HCT116 (cell line): ENCODE results near the gene MGAT4C. TPM values are rescaled to one million over a fixed set of nuclear protein-coding genes. Genes with fewer than 3 reads are reported as not detected.

ENCODE experiments used
- ATAC-seq: fragments of 200-7000 bp; cut with Tn5 transposase; 2 replicates; pipeline ENCODE4 v1.9.1; 2020; ENCODE audit warnings: mild to moderate bottlenecking, moderate library complexity
- BruUV-seq: library from RNA; stranded (reverse); fragments of 400-500 nt; replicated peaks from 2 replicates; lab custom pipeline; 2021; lab: Mats Ljungman, UMichigan
- CTCF ChIA-PET: fragments of 300-600 bp; sonication (Branson Sonifier 250); formaldehyde crosslinking; loops from one replicate; lab custom pipeline; 2021; ENCODE audit warnings: antibody characterized with exemption; lab: Charles Lee
- POLR2A ChIA-PET: fragments of 300-600, 350-600 bp; sonication (Branson Sonifier 250); formaldehyde crosslinking; loops from one replicate; lab custom pipeline; 2021; ENCODE audit warnings: antibody characterized with exemption; lab: Charles Lee
- RAD21 ChIA-PET, 2 experiments: fragments of 300-600 bp; sonication (Branson Sonifier 250); formaldehyde crosslinking; loops; one replicate each; lab custom pipeline; 2023; ENCODE audit warnings: low total read pairs in 2 of 2; ENCODE audit not compliant: uncharacterized antibody in 2 of 2, unreplicated experiment in 2 of 2, low non-redundant PET in 1 of 2; lab: Charles Lee
- DNase-seq: peaks from one replicate; pipeline ENCODE4 v3.0.0-alpha.2; 2010; ENCODE audit warnings: low read depth, low spot score
- H2AFZ ChIP-seq: fragments of 200-600 bp; shearing (Covaris generic), sonication (generic); 2 replicates; pipeline ENCODE4 v1.6.1; 2017; ENCODE audit warnings: low read depth, mixed run types, mixed read lengths, antibody characterized with exemption, low read length; ENCODE audit not compliant: poor library complexity, severe bottlenecking
- H3K27ac ChIP-seq: 2 replicates; pipeline ENCODE4 v1.5.1; 2012; ENCODE audit warnings: low read depth, low read length
- H3K27me3 ChIP-seq: fragments of 200-600 bp; sonication (generic); 2 replicates; pipeline ENCODE4 v1.6.1; 2016; ENCODE audit warnings: mixed run types, low read length, mixed read lengths; ENCODE audit not compliant: insufficient read depth
- H3K36me3 ChIP-seq, 2 experiments: fragments of 200-500 bp in 1 of 2; fragments of 200-600 bp in 1 of 2; sonication (Bioruptor generic) in 1 of 2; sonication (generic) in 1 of 2; 2 replicates each; pipeline versions ENCODE4 v1.5.1 to v1.6.1; 2014 to 2016; ENCODE audit warnings: low read length in 2 of 2, inconsistent platforms in 1 of 2, mixed read lengths in 1 of 2, mixed run types in 1 of 2; ENCODE audit not compliant: insufficient read depth in 2 of 2, control insufficient read depth in 1 of 2
- H3K4me1 ChIP-seq, 2 experiments: fragments of 200-600 bp in 1 of 2; sonication (generic) in 1 of 2; 2 replicates each; pipeline versions ENCODE4 v1.5.1 to v1.6.1; 2012 to 2017; ENCODE audit warnings: low read length in 2 of 2, inconsistent platforms in 1 of 2, mild to moderate bottlenecking in 1 of 2, mixed read lengths in 1 of 2, mixed run types in 1 of 2, moderate library complexity in 1 of 2; ENCODE audit not compliant: insufficient read depth in 2 of 2, control insufficient read depth in 1 of 2
- H3K4me2 ChIP-seq: fragments of 200-600 bp; sonication (generic); 2 replicates; pipeline ENCODE4 v1.6.1; 2017; ENCODE audit warnings: mixed run types, low read length, mixed read lengths
- H3K4me3 ChIP-seq, 2 experiments: fragments of 200-600 bp in 1 of 2; sonication (generic) in 1 of 2; replicated peaks in 1 of 2; 2 replicates each; pipeline ENCODE4 v1.5.1; 2011 to 2016; ENCODE audit warnings: low read length in 2 of 2, control low read depth in 1 of 2, low read depth in 1 of 2, mild to moderate bottlenecking in 1 of 2, mixed read lengths in 1 of 2, mixed run types in 1 of 2
- H3K79me2 ChIP-seq: fragments of 200-600 bp; sonication (generic); 2 replicates; pipeline ENCODE4 v1.6.1; 2017; ENCODE audit warnings: mild to moderate bottlenecking, mixed run types, low read length, moderate library complexity, mixed read lengths; ENCODE audit not compliant: insufficient read depth
- H3K9ac ChIP-seq: fragments of 200-600 bp; sonication (generic); 2 replicates; pipeline ENCODE4 v1.6.1; 2016; ENCODE audit warnings: low read length, mixed read lengths
- H3K9me2 ChIP-seq: fragments of 200-600 bp; sonication (generic), shearing (Covaris generic); 2 replicates; pipeline ENCODE4 v1.6.1; 2017; ENCODE audit warnings: mixed run types, mild to moderate bottlenecking, moderate library complexity; ENCODE audit not compliant: insufficient read depth
- H3K9me3 ChIP-seq, 2 experiments: fragments of 200-500 bp in 1 of 2; fragments of 200-600 bp in 1 of 2; sonication (Bioruptor generic) in 1 of 2; sonication (generic) in 1 of 2; 2 replicates each; pipeline ENCODE4 v1.6.1; 2014 to 2017; ENCODE audit warnings: low read length in 2 of 2, mixed read lengths in 2 of 2, inconsistent platforms in 1 of 2, low read depth in 1 of 2, mild to moderate bottlenecking in 1 of 2, mixed run types in 1 of 2, moderate library complexity in 1 of 2; ENCODE audit not compliant: control insufficient read depth in 1 of 2, insufficient read depth in 1 of 2
- H4K20me1 ChIP-seq: fragments of 200-600 bp; sonication (generic), shearing (Covaris generic); 2 replicates; pipeline ENCODE4 v1.6.1; 2017; ENCODE audit warnings: mixed run types, mild to moderate bottlenecking, moderate library complexity; ENCODE audit not compliant: insufficient read depth
- CEBPB ChIP-seq: IDR thresholded peaks from 2 replicates; pipeline ENCODE4 v1.6.1; 2012; ENCODE audit warnings: low read depth
- EGR1 ChIP-seq: IDR thresholded peaks from 2 replicates; pipeline ENCODE4 v1.6.1; 2012; ENCODE audit warnings: low read depth
- ELF1 ChIP-seq: IDR thresholded peaks from 2 replicates; pipeline ENCODE4 v1.6.1; 2012; ENCODE audit warnings: low read depth, borderline replicate concordance
- JUND ChIP-seq: IDR thresholded peaks from 2 replicates; pipeline ENCODE4 v1.6.1; 2012
- POLR2A ChIP-seq: IDR thresholded peaks from 2 replicates; pipeline ENCODE4 v1.7.0; 2011; ENCODE audit warnings: borderline replicate concordance; ENCODE audit not compliant: insufficient read depth, insufficient read length; ENCODE audit errors: extremely low read depth
- POLR2AphosphoS5 ChIP-seq: IDR thresholded peaks from 2 replicates; pipeline ENCODE4 v1.6.1; 2011; ENCODE audit warnings: mild to moderate bottlenecking, low read depth, low read length, moderate library complexity
- RAD21 ChIP-seq: IDR thresholded peaks from 2 replicates; pipeline ENCODE4 v1.6.1; 2012; ENCODE audit warnings: low read depth, mild to moderate bottlenecking
- SIN3A ChIP-seq: IDR thresholded peaks from 2 replicates; pipeline ENCODE4 v1.6.1; 2012; ENCODE audit warnings: low read depth
- SP1 ChIP-seq: IDR thresholded peaks from 2 replicates; pipeline ENCODE4 v1.6.1; 2012; ENCODE audit warnings: low read depth
- SRF ChIP-seq: IDR thresholded peaks from 2 replicates; pipeline ENCODE4 v1.6.1; 2012; ENCODE audit warnings: low read depth
- TCF7L2 ChIP-seq: IDR thresholded peaks from 2 replicates; pipeline ENCODE4 v1.7.0; 2011; ENCODE audit warnings: borderline replicate concordance, inconsistent platforms; ENCODE audit not compliant: insufficient read depth, insufficient read length; ENCODE audit errors: extremely low read depth
- ZFX ChIP-seq: fragments of 450-650 bp; IDR thresholded peaks from 2 replicates; pipeline ENCODE4 v1.6.1; 2017
- ZNF274 ChIP-seq: fragments of 200-500 bp; sonication (Bioruptor generic); IDR thresholded peaks from 2 replicates; pipeline ENCODE4 v1.6.1; 2014; ENCODE audit warnings: mild to moderate bottlenecking, low read depth, low read length, inconsistent platforms
- intact Hi-C: fragments of 100-400 bp; cut with micrococcal nuclease; formaldehyde crosslinking; loops from 2 replicates; pipeline ENCODE4 v1.10.0; 2022
- total RNA-seq: library from RNA; stranded (reverse); gene quantifications from one replicate; pipeline ENCODE4 v1.2.1, GENCODE V29; 2021; ENCODE audit not compliant: unreplicated experiment
- TF ChIP-seq, protein P1 (sequence below): IDR thresholded peaks from 2 replicates; pipeline ENCODE4 v1.6.1; 2011; ENCODE audit warnings: mild to moderate bottlenecking, low read length, moderate library complexity; ENCODE audit not compliant: insufficient replicate concordance; ENCODE audit errors: extremely low read depth
- TF ChIP-seq, protein P2 (sequence below): IDR thresholded peaks from 2 replicates; pipeline ENCODE4 v1.6.1; 2012

Gene MGAT4C
- total RNA-seq, 1 experiment from 2014 or later = not detected

DNA sequence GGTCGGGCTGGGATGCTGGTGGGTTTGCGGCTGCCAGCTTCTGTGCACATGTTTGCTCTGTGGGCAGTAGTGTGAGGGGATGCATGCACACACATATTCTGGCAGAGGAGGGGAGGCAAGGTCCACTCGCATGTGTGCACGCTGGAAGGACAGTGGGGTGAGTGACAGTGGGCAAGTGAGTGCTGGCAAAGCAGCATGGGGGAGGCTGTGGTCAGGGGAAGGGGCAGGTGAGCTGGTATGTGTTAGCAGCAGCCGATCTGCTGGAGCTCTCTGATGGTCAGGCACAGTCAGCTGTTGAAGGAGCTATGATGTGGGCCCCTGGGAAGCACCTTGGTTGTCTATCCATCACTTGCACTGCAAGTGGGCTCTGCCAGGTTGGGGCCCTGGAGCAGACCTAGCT, 211.8 kb downstream of the MGAT4C start:
- TF ChIP-seq ZNF274 (no peak), CEBPB (no peak), POLR2A (no peak), TCF7L2 (no peak), SRF (no peak), EGR1 (no peak), ZFX (no peak), ELF1 (no peak), SP1 (no peak)
- TF ChIP-seq, protein P1, sequence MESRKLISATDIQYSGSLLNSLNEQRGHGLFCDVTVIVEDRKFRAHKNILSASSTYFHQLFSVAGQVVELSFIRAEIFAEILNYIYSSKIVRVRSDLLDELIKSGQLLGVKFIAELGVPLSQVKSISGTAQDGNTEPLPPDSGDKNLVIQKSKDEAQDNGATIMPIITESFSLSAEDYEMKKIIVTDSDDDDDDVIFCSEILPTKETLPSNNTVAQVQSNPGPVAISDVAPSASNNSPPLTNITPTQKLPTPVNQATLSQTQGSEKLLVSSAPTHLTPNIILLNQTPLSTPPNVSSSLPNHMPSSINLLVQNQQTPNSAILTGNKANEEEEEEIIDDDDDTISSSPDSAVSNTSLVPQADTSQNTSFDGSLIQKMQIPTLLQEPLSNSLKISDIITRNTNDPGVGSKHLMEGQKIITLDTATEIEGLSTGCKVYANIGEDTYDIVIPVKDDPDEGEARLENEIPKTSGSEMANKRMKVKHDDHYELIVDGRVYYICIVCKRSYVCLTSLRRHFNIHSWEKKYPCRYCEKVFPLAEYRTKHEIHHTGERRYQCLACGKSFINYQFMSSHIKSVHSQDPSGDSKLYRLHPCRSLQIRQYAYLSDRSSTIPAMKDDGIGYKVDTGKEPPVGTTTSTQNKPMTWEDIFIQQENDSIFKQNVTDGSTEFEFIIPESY = no peak
- DNase-seq = no peak
- no peak overlapping the region for H3K4me2 ChIP-seq
- no peaks in the 10 kb centered on the region for H3K27me3 ChIP-seq
- no peaks in the 10 kb centered on the region for H3K36me3 ChIP-seq
- no TSS peak for BruUV-seq
- no peak for ATAC-seq
- no peaks in the 10 kb centered on the region for H3K4me1 ChIP-seq
- intact Hi-C loops = no loop called here
- H2AFZ ChIP-seq = no peak overlapping the region
- no peaks in the 10 kb centered on the region for H3K9me2 ChIP-seq
- no peak overlapping the region for H3K4me3 ChIP-seq
- ChIA-PET CTCF (no interaction called here), POLR2A (no interaction called here), RAD21 (no interaction called here)
- no peak overlapping the region for H3K9ac ChIP-seq
- H4K20me1 ChIP-seq = no peaks in the 10 kb centered on the region
- no peak overlapping the region for H3K27ac ChIP-seq
- H3K9me3 ChIP-seq = no peaks in the 10 kb centered on the region
- no peaks in the 10 kb centered on the region for H3K79me2 ChIP-seq

DNA sequence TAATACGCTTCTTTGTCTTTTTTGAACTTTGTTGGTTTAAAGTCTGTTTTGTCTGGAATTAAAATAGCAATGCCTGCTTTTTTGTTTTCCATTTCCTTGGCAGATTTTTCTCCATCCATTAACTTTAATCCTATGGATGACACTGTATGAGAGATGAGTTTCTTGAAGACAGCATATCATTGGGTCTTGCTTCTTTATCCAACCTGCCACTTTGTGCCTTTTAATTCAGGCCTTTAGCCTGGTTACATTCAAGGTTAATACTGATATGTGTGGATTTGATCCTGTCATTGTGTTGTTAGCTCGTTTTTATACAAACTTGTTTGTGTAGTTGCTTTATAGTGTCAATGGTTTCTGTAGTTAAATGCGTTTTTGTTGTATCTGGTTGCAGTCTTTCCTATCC, 214.1 kb downstream of the MGAT4C start:
- BruUV-seq = no TSS peak
- DNase-seq = no peak
- CTCF ChIA-PET = no interaction called here
- H3K9ac ChIP-seq = no peak overlapping the region
- H3K79me2 ChIP-seq = no peaks in the 10 kb centered on the region
- no peak overlapping the region for H2AFZ ChIP-seq
- H3K27me3 ChIP-seq = no peaks in the 10 kb centered on the region
- no peaks in the 10 kb centered on the region for H4K20me1 ChIP-seq
- intact Hi-C loops = no loop called here
- no peaks in the 10 kb centered on the region for H3K9me3 ChIP-seq
- H3K9me2 ChIP-seq = no peaks in the 10 kb centered on the region
- RAD21 ChIA-PET = no interaction called here
- TF ChIP-seq SIN3A = no peak
- no peak for TF ChIP-seq POLR2AphosphoS5
- TF ChIP-seq, protein P1 = no peak
- no peak for TF ChIP-seq EGR1
- TF ChIP-seq, protein P2, sequence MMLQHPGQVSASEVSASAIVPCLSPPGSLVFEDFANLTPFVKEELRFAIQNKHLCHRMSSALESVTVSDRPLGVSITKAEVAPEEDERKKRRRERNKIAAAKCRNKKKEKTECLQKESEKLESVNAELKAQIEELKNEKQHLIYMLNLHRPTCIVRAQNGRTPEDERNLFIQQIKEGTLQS = no peak
- no peak for TF ChIP-seq JUND
- TF ChIP-seq ELF1 = no peak
- no peak for TF ChIP-seq ZNF274
- no peak for TF ChIP-seq RAD21
- H3K36me3 ChIP-seq = no peaks in the 10 kb centered on the region
- no peaks in the 10 kb centered on the region for H3K4me1 ChIP-seq
- POLR2A ChIA-PET = no interaction called here
- no peak overlapping the region for H3K4me3 ChIP-seq
- no peak overlapping the region for H3K27ac ChIP-seq
- no peak for ATAC-seq
- no peak overlapping the region for H3K4me2 ChIP-seq
